ENCODE results near the gene SNX18.

The SNX18 gene

GRCh38 chr5:54525692-54526091 is 8.1 kb downstream of the SNX18 start:
- Histone ChIP-seq H3K4me1 (ENCODE audit: control insufficient read depth, insufficient read depth, low read length) (peaks cover 17% of the 10 kb centered on the region; the same call in 1 of the 2 replicates), H3K4me3 (ENCODE audit: low read depth, low read length) (no peak overlapping the region), H3K36me3 (ENCODE audit: control insufficient read depth in 2 of 2, insufficient read depth in 1 of 2, low read length in 2 of 2) (peaks cover 0 to 4% of the 10 kb centered on the region in 2 experiments; a peak in 1 of 3 replicates), H3K9me3 (ENCODE audit: control insufficient read depth, insufficient read depth, low read depth, low read length) (no peaks in the 10 kb centered on the region), H3K27ac (ENCODE audit: extremely low read depth, low read depth, low read length) (no peak overlapping the region)
- CTCF ChIA-PET: interaction anchor here (0.7 to 2.8 kb wide), 5 partner anchors 244 to 1225 kb away, joined by 3 to 9 read pairs (median 3); no protein-coding TSS in a partner anchor
- POLR2A ChIA-PET: no interaction called here
- no peak for TF ChIP-seq BCL6B (tag by site-specific recombination; IDR thresholded peaks at IDR 0.05)
- peak; percentile 90 for TF ChIP-seq ZNF10 (tag by site-specific recombination; IDR thresholded peaks at IDR 0.05)
- TF ChIP-seq SETDB1 (IDR thresholded peaks at IDR 0.05; ENCODE audit: insufficient read length, low read length): no peak
- TF ChIP-seq, protein P1, sequence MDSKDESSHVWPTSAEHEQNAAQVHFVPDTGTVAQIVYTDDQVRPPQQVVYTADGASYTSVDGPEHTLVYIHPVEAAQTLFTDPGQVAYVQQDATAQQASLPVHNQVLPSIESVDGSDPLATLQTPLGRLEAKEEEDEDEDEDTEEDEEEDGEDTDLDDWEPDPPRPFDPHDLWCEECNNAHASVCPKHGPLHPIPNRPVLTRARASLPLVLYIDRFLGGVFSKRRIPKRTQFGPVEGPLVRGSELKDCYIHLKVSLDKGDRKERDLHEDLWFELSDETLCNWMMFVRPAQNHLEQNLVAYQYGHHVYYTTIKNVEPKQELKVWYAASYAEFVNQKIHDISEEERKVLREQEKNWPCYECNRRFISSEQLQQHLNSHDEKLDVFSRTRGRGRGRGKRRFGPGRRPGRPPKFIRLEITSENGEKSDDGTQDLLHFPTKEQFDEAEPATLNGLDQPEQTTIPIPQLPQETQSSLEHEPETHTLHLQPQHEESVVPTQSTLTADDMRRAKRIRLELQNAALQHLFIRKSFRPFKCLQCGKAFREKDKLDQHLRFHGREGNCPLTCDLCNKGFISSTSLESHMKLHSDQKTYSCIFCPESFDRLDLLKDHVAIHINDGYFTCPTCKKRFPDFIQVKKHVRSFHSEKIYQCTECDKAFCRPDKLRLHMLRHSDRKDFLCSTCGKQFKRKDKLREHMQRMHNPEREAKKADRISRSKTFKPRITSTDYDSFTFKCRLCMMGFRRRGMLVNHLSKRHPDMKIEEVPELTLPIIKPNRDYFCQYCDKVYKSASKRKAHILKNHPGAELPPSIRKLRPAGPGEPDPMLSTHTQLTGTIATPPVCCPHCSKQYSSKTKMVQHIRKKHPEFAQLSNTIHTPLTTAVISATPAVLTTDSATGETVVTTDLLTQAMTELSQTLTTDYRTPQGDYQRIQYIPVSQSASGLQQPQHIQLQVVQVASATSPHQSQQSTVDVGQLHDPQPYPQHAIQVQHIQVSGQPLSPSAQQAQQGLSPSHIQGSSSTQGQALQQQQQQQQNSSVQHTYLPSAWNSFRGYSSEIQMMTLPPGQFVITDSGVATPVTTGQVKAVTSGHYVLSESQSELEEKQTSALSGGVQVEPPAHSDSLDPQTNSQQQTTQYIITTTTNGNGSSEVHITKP (tag by site-specific recombination; IDR thresholded peaks at IDR 0.05): no peak
- no peak for TF ChIP-seq ZNF449 (tag by site-specific recombination; IDR thresholded peaks at IDR 0.05)

- POLR2A ChIA-PET: no interaction called here
- H3K36me3 ChIP-seq (ENCODE audit: control insufficient read depth in 2 of 2, insufficient read depth in 1 of 2, low read length in 2 of 2): no peaks in the 10 kb centered on the region
- H3K27ac ChIP-seq (ENCODE audit: extremely low read depth, low read depth, low read length): no peak overlapping the region
- H3K4me3 ChIP-seq (ENCODE audit: low read depth, low read length): no peak overlapping the region
- peak; percentile 66 for TF ChIP-seq KLF1 (tag by site-specific recombination; IDR thresholded peaks at IDR 0.05)
- peak; percentile 62 for TF ChIP-seq PRDM1 (tag by site-specific recombination; IDR thresholded peaks at IDR 0.05)
- TF ChIP-seq ZFP41 (tag by site-specific recombination; IDR thresholded peaks at IDR 0.05; ENCODE audit: borderline replicate concordance): no peak
- no peaks in the 10 kb centered on the region for H3K9me3 ChIP-seq (ENCODE audit: control insufficient read depth, insufficient read depth, low read depth, low read length)
- peaks cover 15% of the 10 kb centered on the region; the same call in 1 of the 2 replicates for H3K4me1 ChIP-seq (ENCODE audit: control insufficient read depth, insufficient read depth, low read length)
- CTCF ChIA-PET: interaction anchor here (0.7 to 1.1 kb wide), 3 partner anchors 10 to 1226 kb away, joined by 3 read pairs; no protein-coding TSS in a partner anchor
These were observed 9.2 kb downstream of the SNX18 start for GRCh38 chr5:54526604-54527288.

DNA sequence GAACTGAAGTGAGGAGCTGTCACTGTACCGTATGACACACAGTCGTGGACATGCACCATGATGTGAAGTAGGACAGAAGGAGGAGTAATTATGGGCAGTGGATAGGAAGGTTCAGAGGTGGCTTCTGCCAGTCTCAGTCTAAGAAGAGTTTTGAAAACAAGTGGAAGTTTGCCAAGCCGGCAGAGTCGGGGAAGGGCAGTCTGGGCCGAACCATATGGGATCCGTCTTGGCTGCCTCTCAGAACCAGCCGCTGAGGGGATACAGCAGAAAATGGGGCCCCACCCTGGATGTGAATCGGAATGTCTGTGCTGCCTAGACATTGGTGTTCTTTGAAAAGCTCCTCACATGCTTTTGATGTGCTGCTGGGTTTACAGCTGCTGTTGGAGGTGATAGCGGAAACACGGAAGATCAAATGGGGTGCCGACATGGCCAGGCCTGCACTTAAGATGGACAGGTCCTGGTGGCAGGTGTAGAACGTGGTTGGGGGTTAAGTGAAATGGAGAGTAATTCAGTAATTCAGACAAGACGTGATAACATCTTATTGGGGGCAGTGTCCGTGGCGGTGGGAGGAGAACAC is 11.2 kb downstream of the SNX18 start:
- Histone ChIP-seq H3K4me3 (ENCODE audit: low read depth, low read length) (no peak overlapping the region), H3K27ac (ENCODE audit: extremely low read depth, low read depth, low read length) (no peak overlapping the region), H3K4me1 (ENCODE audit: control insufficient read depth, insufficient read depth, low read length) (peaks cover under 1% of the 10 kb centered on the region; the same call in 1 of the 2 replicates), H3K36me3 (ENCODE audit: control insufficient read depth in 2 of 2, insufficient read depth in 1 of 2, low read length in 2 of 2) (no peaks in the 10 kb centered on the region), H3K9me3 (ENCODE audit: control insufficient read depth, insufficient read depth, low read depth, low read length) (no peaks in the 10 kb centered on the region)
- POLR2A ChIA-PET: no interaction called here
- CTCF ChIA-PET: interaction anchor here (1.0 kb wide), 1 partner anchor 11 kb away, joined by 3 read pairs; the partner anchor contains the start of gene SNX18
- TF ChIP-seq, protein P1 (tag by site-specific recombination; IDR thresholded peaks at IDR 0.05): no peak
- TF ChIP-seq ZNF571 (tag by site-specific recombination; IDR thresholded peaks at IDR 0.05): no peak
- TF ChIP-seq, protein P2, sequence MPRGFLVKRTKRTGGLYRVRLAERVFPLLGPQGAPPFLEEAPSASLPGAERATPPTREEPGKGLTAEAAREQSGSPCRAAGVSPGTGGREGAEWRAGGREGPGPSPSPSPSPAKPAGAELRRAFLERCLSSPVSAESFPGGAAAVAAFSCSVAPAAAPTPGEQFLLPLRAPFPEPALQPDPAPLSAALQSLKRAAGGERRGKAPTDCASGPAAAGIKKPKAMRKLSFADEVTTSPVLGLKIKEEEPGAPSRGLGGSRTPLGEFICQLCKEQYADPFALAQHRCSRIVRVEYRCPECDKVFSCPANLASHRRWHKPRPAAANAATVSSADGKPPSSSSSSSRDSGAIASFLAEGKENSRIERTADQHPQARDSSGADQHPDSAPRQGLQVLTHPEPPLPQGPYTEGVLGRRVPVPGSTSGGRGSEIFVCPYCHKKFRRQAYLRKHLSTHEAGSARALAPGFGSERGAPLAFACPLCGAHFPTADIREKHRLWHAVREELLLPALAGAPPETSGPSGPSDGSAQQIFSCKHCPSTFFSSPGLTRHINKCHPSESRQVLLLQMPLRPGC (tag by site-specific recombination; IDR thresholded peaks at IDR 0.05): no peak
- TF ChIP-seq ZNF202 (tag by site-specific recombination; IDR thresholded peaks at IDR 0.05; ENCODE audit: borderline replicate concordance): no peak
- TF ChIP-seq MEIS1 (CRISPR knock-in tag; IDR thresholded peaks at IDR 0.05; ENCODE audit: borderline replicate concordance): no peak
- no peak for TF ChIP-seq ZNF664 (tag by site-specific recombination; IDR thresholded peaks at IDR 0.05)
- no peak for TF ChIP-seq ZNF521 (tag by site-specific recombination; IDR thresholded peaks at IDR 0.05)
- no peak for TF ChIP-seq ZNF558 (tag by site-specific recombination; IDR thresholded peaks at IDR 0.05)
- TF ChIP-seq ZBTB17 (tag by site-specific recombination; IDR thresholded peaks at IDR 0.05): no peak
